PC-3 (cell line): ENCODE measurements around the gene TMC7. TPM values are rescaled to one million over a fixed set of nuclear protein-coding genes. Genes with fewer than 3 reads are reported as not detected.

ENCODE experiments used
- ATAC-seq: fragments of 200-7000 bp; cut with Tn5 transposase; 2 replicates; pipeline ENCODE4 v1.9.1; 2020; ENCODE audit warnings: mild to moderate bottlenecking, moderate library complexity
- BruUV-seq: library from RNA; stranded (reverse); fragments of 400-500 nt; replicated peaks from 2 replicates; lab custom pipeline; 2021; lab: Mats Ljungman, UMichigan
- CTCF ChIA-PET: fragments of 300-600 bp; sonication (Branson Sonifier 250); formaldehyde crosslinking; loops from one replicate; lab custom pipeline; 2022; ENCODE audit warnings: antibody characterized with exemption; lab: Charles Lee
- POLR2A ChIA-PET: fragments of 300-600 bp; sonication (Branson Sonifier 250); formaldehyde crosslinking; loops from one replicate; lab custom pipeline; 2022; ENCODE audit warnings: antibody characterized with exemption; ENCODE audit not compliant: unreplicated experiment; lab: Charles Lee
- DNase-seq: peaks from one replicate; pipeline ENCODE4 v3.0.0-alpha.2; 2015
- H2AFZ ChIP-seq: fragments of 300-600 bp; sonication (generic); 2 replicates; pipeline ENCODE4 v1.6.0; 2016; ENCODE audit warnings: antibody characterized with exemption, low read length
- H3F3A ChIP-seq: fragments of 300-600 bp; sonication (generic); one replicate; pipeline ENCODE4 v1.6.0; 2017; ENCODE audit warnings: antibody characterized with exemption, low read length, control low read depth, mild to moderate bottlenecking; ENCODE audit not compliant: unreplicated experiment
- H3K27ac ChIP-seq: fragments of 300-600 bp; sonication (generic); 2 replicates; pipeline ENCODE4 v1.5.1; 2016; ENCODE audit warnings: mild to moderate bottlenecking, low read length
- H3K27me3 ChIP-seq: fragments of 300-600 bp; sonication (generic); 2 replicates; pipeline ENCODE4 v1.6.1; 2016; ENCODE audit warnings: low read length, mixed read lengths
- H3K36me3 ChIP-seq: fragments of 300-600 bp; sonication (generic); 2 replicates; pipeline ENCODE4 v1.6.1; 2016; ENCODE audit warnings: low read depth, mixed run types, low read length, mixed read lengths
- H3K4me1 ChIP-seq: fragments of 300-600 bp; sonication (generic); 2 replicates; pipeline ENCODE4 v1.5.1; 2016; ENCODE audit warnings: low read length; ENCODE audit not compliant: insufficient read depth
- H3K4me2 ChIP-seq: fragments of 300-600 bp; sonication (generic); 2 replicates; pipeline ENCODE4 v1.6.0; 2016; ENCODE audit warnings: low read length
- H3K4me3 ChIP-seq: fragments of 300-600 bp; sonication (generic); 2 replicates; pipeline ENCODE4 v1.5.1; 2016; ENCODE audit warnings: mild to moderate bottlenecking, low read length, mixed read lengths
- H3K79me2 ChIP-seq: fragments of 300-600 bp; sonication (generic); 2 replicates; pipeline ENCODE4 v1.6.1; 2017; ENCODE audit warnings: low read length, mixed read lengths
- H3K9ac ChIP-seq: fragments of 300-600 bp; sonication (generic); 2 replicates; pipeline ENCODE4 v1.6.0; 2016; ENCODE audit warnings: mild to moderate bottlenecking, low read length
- H3K9me2 ChIP-seq: fragments of 300-600 bp; sonication (generic); replicated peaks from 2 replicates; pipeline ENCODE4 v1.6.1; 2016; ENCODE audit warnings: mixed run types, low read length, mixed read lengths
- H3K9me3 ChIP-seq: fragments of 300-600 bp; sonication (generic); 2 replicates; pipeline ENCODE4 v1.6.1; 2016; ENCODE audit warnings: low read length, mixed read lengths
- H4K20me1 ChIP-seq: fragments of 300-600 bp; sonication (generic); 2 replicates; pipeline ENCODE4 v1.6.1; 2016; ENCODE audit warnings: low read length, mixed read lengths
- CTCF ChIP-seq: fragments of 300-600 bp; sonication (generic); conservative IDR thresholded peaks from 2 replicates; pipeline ENCODE4 v1.5.1; 2017; ENCODE audit warnings: antibody characterized with exemption, low read depth, mild to moderate bottlenecking, low read length
- EZH2 ChIP-seq: fragments of 300-600 bp; sonication (generic); IDR thresholded peaks from one replicate; pipeline ENCODE4 v1.6.1; 2017; ENCODE audit warnings: antibody characterized with exemption, mild to moderate bottlenecking, low read length; ENCODE audit not compliant: unreplicated experiment
- EZH2phosphoT487 ChIP-seq: fragments of 300-600 bp; sonication (generic); IDR thresholded peaks from 2 replicates; pipeline ENCODE4 v1.6.1; 2018; ENCODE audit warnings: mild to moderate bottlenecking, antibody characterized with exemption, low read length, borderline replicate concordance
- intact Hi-C: fragments of 100-400 bp; cut with micrococcal nuclease; formaldehyde crosslinking; loops from 2 replicates; pipeline ENCODE4 v1.9.0; 2023
- total RNA-seq: library from RNA; depleted of rRNA; stranded (reverse); fragments of >200 nt; gene quantifications from 2 replicates; pipeline ENCODE4 v1.2.3, GENCODE V29; 2014

Gene TMC7
- total RNA-seq, 1 experiment from 2014 or later = 5.3 TPM

GRCh38 chr16:19021747-19022146 is 38.0 kb downstream of the TMC7 start:
- TF ChIP-seq EZH2 (no peak), EZH2phosphoT487 (no peak), CTCF (no peak)

GRCh38 chr16:19027416-19027815 is 43.7 kb downstream of the TMC7 start:
- POLR2A ChIA-PET = no interaction called here
- intact Hi-C loops = no loop called here

More at GRCh38 chr16:19021747-19022146, 38.0 kb downstream of the TMC7 start:
- Histone ChIP-seq H3K36me3 (peaks cover 21% of the 10 kb centered on the region), H3K9ac (no peak overlapping the region), H3K27me3 (no peaks in the 10 kb centered on the region), H3K4me1 (no peaks in the 10 kb centered on the region), H3K9me2 (no peaks in the 10 kb centered on the region), H4K20me1 (no peaks in the 10 kb centered on the region), H3K4me2 (no peak overlapping the region), H3K27ac (no peak overlapping the region), H2AFZ (no peak overlapping the region), H3K9me3 (no peaks in the 10 kb centered on the region), H3F3A (no peaks in the 10 kb centered on the region), H3K79me2 (no peaks in the 10 kb centered on the region), H3K4me3 (no peak overlapping the region)
- CTCF ChIA-PET = no interaction called here
- ATAC-seq (no peak), DNase-seq (no peak)
- POLR2A ChIA-PET = no interaction called here
- intact Hi-C loops = no loop called here
- BruUV-seq = no TSS peak

More at GRCh38 chr16:19027416-19027815, 43.7 kb downstream of the TMC7 start:
- Histone ChIP-seq H3K4me3 (no peak overlapping the region), H3K79me2 (no peaks in the 10 kb centered on the region), H3F3A (no peaks in the 10 kb centered on the region), H3K9me2 (no peaks in the 10 kb centered on the region), H3K4me2 (no peak overlapping the region), H4K20me1 (no peaks in the 10 kb centered on the region), H3K4me1 (no peaks in the 10 kb centered on the region), H2AFZ (no peak overlapping the region), H3K27me3 (no peaks in the 10 kb centered on the region), H3K27ac (no peak overlapping the region), H3K36me3 (peaks cover 16% of the 10 kb centered on the region), H3K9ac (no peak overlapping the region), H3K9me3 (no peaks in the 10 kb centered on the region)
- TF ChIP-seq CTCF (no peak), EZH2 (no peak), EZH2phosphoT487 (no peak)
- DNase-seq = no peak
- no TSS peak for BruUV-seq
- no peak for ATAC-seq
- CTCF ChIA-PET = no interaction called here
